ENCODE measurements around the gene ZNF253. TPM values are rescaled to one million over a fixed set of nuclear protein-coding genes. Genes with fewer than 3 reads are reported as not detected.

Gene ZNF253
- polyA plus RNA-seq, 3 donors: 0.45 to 1.5 (median 1.1) TPM

DNA sequence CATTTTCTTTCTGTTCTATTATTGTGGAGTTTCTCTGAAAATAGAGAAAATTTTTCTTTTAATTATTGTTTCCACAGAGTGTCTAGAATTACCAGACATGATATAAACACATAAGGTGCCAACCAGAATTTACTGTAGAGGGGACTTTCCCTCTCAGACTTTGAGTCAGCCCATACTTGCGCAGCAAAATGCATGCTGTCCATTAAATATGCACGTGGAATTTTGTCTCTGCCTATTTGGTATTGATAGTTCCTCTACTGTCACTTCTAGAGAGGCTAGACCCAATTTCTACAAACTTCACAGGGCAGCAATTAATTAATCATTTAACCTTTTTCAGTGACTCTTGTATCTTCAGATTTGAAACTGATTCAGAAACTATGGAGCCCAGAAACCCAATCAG lies 44.0 kb downstream of the ZNF253 start:
- H3K36me3 Mint-ChIP-seq: peaks cover 48 to 67% of the 10 kb centered on the region in 2 donors
- no peak overlapping the region for H3K4me2 ChIP-seq (replicated peaks; ENCODE audit: extremely low read depth, low read length, poor library complexity, severe bottlenecking)
- H3K4me3 ChIP-seq (replicated peaks in 1 of 3; ENCODE audit: low read depth in 2 of 3, low read length in 3 of 3): no peak overlapping the region
- no peak overlapping the region for H3K4me3 Mint-ChIP-seq
- peaks cover 38 to 96% of the 10 kb centered on the region in 2 donors for H3K9me3 ChIP-seq (replicated peaks in 1 of 2; ENCODE audit: control insufficient read depth in 1 of 2, insufficient read depth in 1 of 2, low read length in 2 of 2)
- H3K4me1 ChIP-seq (ENCODE audit: control insufficient read depth in 1 of 2, insufficient read depth in 2 of 2, low read length in 2 of 2): no peaks in the 10 kb centered on the region
- H3K36me3 ChIP-seq (replicated peaks in 1 of 2; ENCODE audit: control insufficient read depth in 1 of 2, insufficient read depth in 2 of 2, low read length in 2 of 2): peaks cover 2 to 73% of the 10 kb centered on the region in 2 donors
- H4K20me1 ChIP-seq (ENCODE audit: insufficient read depth, low read length): no peaks in the 10 kb centered on the region
- H3K27ac Mint-ChIP-seq: no peak overlapping the region
- H3K4me1 Mint-ChIP-seq: no peaks in the 10 kb centered on the region
- H2AFZ ChIP-seq (ENCODE audit: insufficient read depth, low read depth, low read length, poor library complexity, severe bottlenecking): no peak overlapping the region
- no peak overlapping the region for H3K27ac ChIP-seq (ENCODE audit: low read depth in 1 of 2, low read length in 2 of 2)
- no peak overlapping the region for H3K9ac ChIP-seq (ENCODE audit: insufficient read depth, low read length, poor library complexity, severe bottlenecking)
- peaks cover 33 to 88% (median 75%) of the 10 kb centered on the region in 7 donors for H3K9me3 Mint-ChIP-seq
- DNase-seq: no peak
- peaks cover 61% of the 10 kb centered on the region for H3K79me2 ChIP-seq (ENCODE audit: insufficient read depth, low read length)
- TF ChIP-seq, protein P1, sequence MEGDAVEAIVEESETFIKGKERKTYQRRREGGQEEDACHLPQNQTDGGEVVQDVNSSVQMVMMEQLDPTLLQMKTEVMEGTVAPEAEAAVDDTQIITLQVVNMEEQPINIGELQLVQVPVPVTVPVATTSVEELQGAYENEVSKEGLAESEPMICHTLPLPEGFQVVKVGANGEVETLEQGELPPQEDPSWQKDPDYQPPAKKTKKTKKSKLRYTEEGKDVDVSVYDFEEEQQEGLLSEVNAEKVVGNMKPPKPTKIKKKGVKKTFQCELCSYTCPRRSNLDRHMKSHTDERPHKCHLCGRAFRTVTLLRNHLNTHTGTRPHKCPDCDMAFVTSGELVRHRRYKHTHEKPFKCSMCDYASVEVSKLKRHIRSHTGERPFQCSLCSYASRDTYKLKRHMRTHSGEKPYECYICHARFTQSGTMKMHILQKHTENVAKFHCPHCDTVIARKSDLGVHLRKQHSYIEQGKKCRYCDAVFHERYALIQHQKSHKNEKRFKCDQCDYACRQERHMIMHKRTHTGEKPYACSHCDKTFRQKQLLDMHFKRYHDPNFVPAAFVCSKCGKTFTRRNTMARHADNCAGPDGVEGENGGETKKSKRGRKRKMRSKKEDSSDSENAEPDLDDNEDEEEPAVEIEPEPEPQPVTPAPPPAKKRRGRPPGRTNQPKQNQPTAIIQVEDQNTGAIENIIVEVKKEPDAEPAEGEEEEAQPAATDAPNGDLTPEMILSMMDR (IDR thresholded peaks at IDR 0.05): no peak
- WGBS (ENCODE audit: insufficient coverage): no CpG with 5 or more reads among the region's 2 CpGs
- H3K27me3 ChIP-seq (ENCODE audit: control insufficient read depth in 2 of 2, insufficient read depth in 2 of 2, low read length in 2 of 2): no peaks in the 10 kb centered on the region
- no peaks in the 10 kb centered on the region for H3K27me3 Mint-ChIP-seq (ENCODE audit: low read depth in 3 of 3)
- intact Hi-C loops (cut with micrococcal nuclease): loop anchor here in 1 of 2 donors (10.0 kb wide), 1 partner anchor 245 kb away; the partner anchor contains the start of genes ATP13A1 and ZNF101

DNA sequence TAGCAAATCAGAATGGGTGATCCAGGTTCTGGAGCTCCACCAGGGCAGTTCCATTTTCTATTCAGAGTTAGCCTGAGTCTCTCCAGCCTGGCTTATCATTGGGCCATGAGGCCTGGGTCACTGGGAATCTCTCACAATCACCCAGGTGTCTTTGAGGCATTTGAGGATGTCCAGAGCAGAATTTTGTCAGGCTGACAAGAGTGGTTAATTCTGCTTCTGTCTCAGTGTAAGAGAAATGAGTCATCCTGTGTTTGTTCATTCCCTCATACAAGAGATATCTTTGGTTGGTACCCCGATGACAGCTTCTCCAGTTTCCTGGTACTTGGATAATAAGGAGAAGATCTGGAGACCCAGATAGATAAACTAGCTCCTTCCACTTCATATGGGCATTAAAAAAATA lies 45.5 kb downstream of the ZNF253 start:
- Histone ChIP-seq H3K4me2 (replicated peaks; ENCODE audit: extremely low read depth, low read length, poor library complexity, severe bottlenecking) (no peak overlapping the region), H3K27ac (ENCODE audit: low read depth in 1 of 2, low read length in 2 of 2) (no peak overlapping the region), H3K4me1 (ENCODE audit: control insufficient read depth in 1 of 2, insufficient read depth in 2 of 2, low read length in 2 of 2) (no peaks in the 10 kb centered on the region), H4K20me1 (ENCODE audit: insufficient read depth, low read length) (no peaks in the 10 kb centered on the region), H3K79me2 (ENCODE audit: insufficient read depth, low read length) (peaks cover 46% of the 10 kb centered on the region), H3K27me3 (ENCODE audit: control insufficient read depth in 2 of 2, insufficient read depth in 2 of 2, low read length in 2 of 2) (no peaks in the 10 kb centered on the region), H3K4me3 (replicated peaks in 1 of 3; ENCODE audit: low read depth in 2 of 3, low read length in 3 of 3) (peak overlapping the region in 1 of 3 experiments; percentile 8), H2AFZ (ENCODE audit: insufficient read depth, low read depth, low read length, poor library complexity, severe bottlenecking) (no peak overlapping the region), H3K9ac (ENCODE audit: insufficient read depth, low read length, poor library complexity, severe bottlenecking) (no peak overlapping the region), H3K36me3 (replicated peaks in 1 of 2; ENCODE audit: control insufficient read depth in 1 of 2, insufficient read depth in 2 of 2, low read length in 2 of 2) (peaks cover 2 to 76% of the 10 kb centered on the region in 2 donors), H3K9me3 (replicated peaks in 1 of 2; ENCODE audit: control insufficient read depth in 1 of 2, insufficient read depth in 1 of 2, low read length in 2 of 2) (peaks cover 36 to 96% of the 10 kb centered on the region in 2 donors)
- no CpG with 5 or more reads among the region's 1 CpG for WGBS (ENCODE audit: insufficient coverage)
- intact Hi-C loops (cut with micrococcal nuclease): no loop called here
- Mint-ChIP-seq H3K27ac (no peak overlapping the region), H3K27me3 (ENCODE audit: low read depth in 3 of 3) (no peaks in the 10 kb centered on the region), H3K4me1 (no peaks in the 10 kb centered on the region), H3K9me3 (peaks cover 22 to 89% (median 75%) of the 10 kb centered on the region in 7 donors), H3K36me3 (peaks cover 47 to 68% of the 10 kb centered on the region in 2 donors), H3K4me3 (no peak overlapping the region)
- TF ChIP-seq, protein P1 (IDR thresholded peaks at IDR 0.05): no peak
- DNase-seq: no peak
